ENCODE measurements around the gene ZFP69B. TPM values are rescaled to one million over a fixed set of nuclear protein-coding genes. Genes with fewer than 3 reads are reported as not detected.

The ZFP69B gene
- polyA plus RNA-seq, 3 donors, result 0.20 to 0.67 TPM; not detected in 1

DNA sequence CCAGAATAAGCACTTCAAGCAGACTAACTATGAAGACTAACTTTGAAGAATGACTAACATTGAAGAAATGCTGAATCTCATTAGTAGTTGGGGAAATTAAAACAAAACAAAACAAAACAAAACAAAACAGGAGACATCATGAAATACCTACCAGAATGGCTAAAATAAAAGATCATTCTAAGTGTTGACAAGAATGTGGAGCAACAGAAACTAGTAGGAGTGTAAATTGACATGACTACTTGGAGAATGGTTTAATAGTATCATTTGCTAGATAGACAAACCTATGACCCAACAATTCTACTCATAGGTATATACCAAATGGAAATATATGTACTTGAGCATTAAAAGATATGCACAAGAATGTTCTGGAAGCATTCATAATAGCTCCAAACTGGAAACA, 18.9 kb upstream of the ZFP69B start:
- Histone ChIP-seq H2AFZ (ENCODE audit: insufficient read depth, low read depth, low read length, poor library complexity, severe bottlenecking) (no peak overlapping the region), H3K4me2 (replicated peaks; ENCODE audit: extremely low read depth, low read length, poor library complexity, severe bottlenecking) (no peak overlapping the region), H3K36me3 (replicated peaks in 1 of 2; ENCODE audit: control insufficient read depth in 1 of 2, insufficient read depth in 2 of 2, low read length in 2 of 2) (no peaks in the 10 kb centered on the region), H3K4me1 (ENCODE audit: control insufficient read depth in 1 of 2, insufficient read depth in 2 of 2, low read length in 2 of 2) (no peaks in the 10 kb centered on the region), H3K9ac (ENCODE audit: insufficient read depth, low read length, poor library complexity, severe bottlenecking) (no peak overlapping the region), H3K4me3 (replicated peaks in 1 of 3; ENCODE audit: low read depth in 2 of 3, low read length in 3 of 3) (no peak overlapping the region), H3K27ac (ENCODE audit: low read depth in 1 of 2, low read length in 2 of 2) (no peak overlapping the region), H3K9me3 (replicated peaks in 1 of 2; ENCODE audit: control insufficient read depth in 1 of 2, insufficient read depth in 1 of 2, low read length in 2 of 2) (no peaks in the 10 kb centered on the region), H4K20me1 (ENCODE audit: insufficient read depth, low read length) (no peaks in the 10 kb centered on the region), H3K27me3 (ENCODE audit: control insufficient read depth in 2 of 2, insufficient read depth in 2 of 2, low read length in 2 of 2) (no peaks in the 10 kb centered on the region), H3K79me2 (ENCODE audit: insufficient read depth, low read length) (no peaks in the 10 kb centered on the region)
- Mint-ChIP-seq H3K4me3 (no peak overlapping the region), H3K4me1 (no peaks in the 10 kb centered on the region), H3K27me3 (ENCODE audit: low read depth in 3 of 3) (no peaks in the 10 kb centered on the region), H3K9me3 (peaks cover 0 to 3% (median 0%) of the 10 kb centered on the region in 7 donors), H3K36me3 (peaks cover 3 to 14% of the 10 kb centered on the region in 2 donors), H3K27ac (no peak overlapping the region)
- DNase-seq, result no peak
- intact Hi-C loops (cut with micrococcal nuclease), result loop anchor here in 1 of 2 donors (10.0 kb wide), 1 partner anchor 287 kb away; no protein-coding TSS in a partner anchor
- TF ChIP-seq, protein P1, sequence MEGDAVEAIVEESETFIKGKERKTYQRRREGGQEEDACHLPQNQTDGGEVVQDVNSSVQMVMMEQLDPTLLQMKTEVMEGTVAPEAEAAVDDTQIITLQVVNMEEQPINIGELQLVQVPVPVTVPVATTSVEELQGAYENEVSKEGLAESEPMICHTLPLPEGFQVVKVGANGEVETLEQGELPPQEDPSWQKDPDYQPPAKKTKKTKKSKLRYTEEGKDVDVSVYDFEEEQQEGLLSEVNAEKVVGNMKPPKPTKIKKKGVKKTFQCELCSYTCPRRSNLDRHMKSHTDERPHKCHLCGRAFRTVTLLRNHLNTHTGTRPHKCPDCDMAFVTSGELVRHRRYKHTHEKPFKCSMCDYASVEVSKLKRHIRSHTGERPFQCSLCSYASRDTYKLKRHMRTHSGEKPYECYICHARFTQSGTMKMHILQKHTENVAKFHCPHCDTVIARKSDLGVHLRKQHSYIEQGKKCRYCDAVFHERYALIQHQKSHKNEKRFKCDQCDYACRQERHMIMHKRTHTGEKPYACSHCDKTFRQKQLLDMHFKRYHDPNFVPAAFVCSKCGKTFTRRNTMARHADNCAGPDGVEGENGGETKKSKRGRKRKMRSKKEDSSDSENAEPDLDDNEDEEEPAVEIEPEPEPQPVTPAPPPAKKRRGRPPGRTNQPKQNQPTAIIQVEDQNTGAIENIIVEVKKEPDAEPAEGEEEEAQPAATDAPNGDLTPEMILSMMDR (IDR thresholded peaks at IDR 0.05), result no peak

DNA sequence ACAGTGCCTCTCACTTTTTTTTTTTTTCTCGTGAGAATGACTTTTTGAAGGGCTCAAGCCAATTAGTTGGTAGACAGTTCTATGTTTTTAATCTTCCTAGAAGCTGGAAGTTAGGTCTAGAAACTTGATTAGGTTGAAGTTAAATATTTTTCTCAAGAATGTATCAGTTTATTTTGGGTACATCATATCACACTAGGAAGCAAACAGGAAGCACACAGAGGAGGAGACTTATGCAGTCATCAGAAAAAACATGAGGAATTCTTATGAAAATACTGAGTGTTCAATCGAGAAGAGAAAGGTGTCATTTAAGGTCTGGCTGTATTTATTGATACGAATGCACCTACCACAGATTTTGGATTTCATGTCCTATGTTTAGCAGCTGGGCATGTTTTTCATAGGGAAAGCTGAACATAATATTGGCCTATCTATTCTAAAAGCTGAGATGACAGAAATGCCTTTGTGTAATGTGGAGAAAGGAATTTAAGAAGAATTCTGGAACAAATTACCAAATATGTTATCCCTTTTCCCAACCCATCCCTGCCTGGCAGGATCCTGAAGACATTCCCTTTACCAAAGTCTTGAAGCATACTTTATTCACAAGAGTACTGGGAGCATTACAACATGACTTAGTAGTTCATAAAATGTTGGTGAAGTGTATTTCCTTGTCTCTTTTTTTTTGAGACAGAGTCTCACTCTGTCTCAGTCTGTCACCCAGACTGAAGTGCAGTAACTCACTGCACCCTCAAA, 17.5 kb upstream of the ZFP69B start:
- H3K79me2 ChIP-seq (ENCODE audit: insufficient read depth, low read length), result no peaks in the 10 kb centered on the region
- no peak overlapping the region for H3K4me2 ChIP-seq (replicated peaks; ENCODE audit: extremely low read depth, low read length, poor library complexity, severe bottlenecking)
- H3K27ac ChIP-seq (ENCODE audit: low read depth in 1 of 2, low read length in 2 of 2), result no peak overlapping the region
- no peak overlapping the region for H3K4me3 ChIP-seq (replicated peaks in 1 of 3; ENCODE audit: low read depth in 2 of 3, low read length in 3 of 3)
- Mint-ChIP-seq H3K9me3 (peaks cover 0 to 3% (median 0%) of the 10 kb centered on the region in 7 donors), H3K36me3 (peaks cover 0 to 8% of the 10 kb centered on the region in 2 donors), H3K4me3 (no peak overlapping the region), H3K27ac (no peak overlapping the region), H3K4me1 (no peaks in the 10 kb centered on the region), H3K27me3 (ENCODE audit: low read depth in 3 of 3) (no peaks in the 10 kb centered on the region)
- no peaks in the 10 kb centered on the region for H3K36me3 ChIP-seq (replicated peaks in 1 of 2; ENCODE audit: control insufficient read depth in 1 of 2, insufficient read depth in 2 of 2, low read length in 2 of 2)
- TF ChIP-seq, protein P1 (IDR thresholded peaks at IDR 0.05), result no peak
- H3K9ac ChIP-seq (ENCODE audit: insufficient read depth, low read length, poor library complexity, severe bottlenecking), result no peak overlapping the region
- H4K20me1 ChIP-seq (ENCODE audit: insufficient read depth, low read length), result no peaks in the 10 kb centered on the region
- H3K4me1 ChIP-seq (ENCODE audit: control insufficient read depth in 1 of 2, insufficient read depth in 2 of 2, low read length in 2 of 2), result no peaks in the 10 kb centered on the region
- H3K27me3 ChIP-seq (ENCODE audit: control insufficient read depth in 2 of 2, insufficient read depth in 2 of 2, low read length in 2 of 2), result no peaks in the 10 kb centered on the region
- no peak for DNase-seq
- intact Hi-C loops (cut with micrococcal nuclease), result loop anchor here in 1 of 2 donors (10.0 kb wide), 1 partner anchor 288 kb away; no protein-coding TSS in a partner anchor
- H3K9me3 ChIP-seq (replicated peaks in 1 of 2; ENCODE audit: control insufficient read depth in 1 of 2, insufficient read depth in 1 of 2, low read length in 2 of 2), result no peaks in the 10 kb centered on the region
- H2AFZ ChIP-seq (ENCODE audit: insufficient read depth, low read depth, low read length, poor library complexity, severe bottlenecking), result no peak overlapping the region
- WGBS (ENCODE audit: insufficient coverage), result 90% methylated on average over 2 of the region's 3 CpGs
